Measurements from ENCODE around the gene PIK3R1.

GRCh38 chr5:68274847-68275651 lies 59.5 kb downstream of the PIK3R1 start:
- TF ChIP-seq CTCF (IDR thresholded peaks at IDR 0.05) (no peak), POLR2A (IDR thresholded peaks at IDR 0.05; ENCODE audit: low read depth) (no peak)
